ENCODE results near the gene TLK2.
"Not testable (repeated sequence)": the region's sequence is repeated elsewhere in the genome, so short reads cannot be mapped to it uniquely, and the experiment has no call there.

- TF ChIP-seq CTCF (IDR thresholded peaks at IDR 0.05): peak in 2 of 3 donors; percentile 43 to 66
- TF ChIP-seq POLR2AphosphoS5 (IDR thresholded peaks at IDR 0.05): not testable (repeated sequence)
These were observed 74.4 kb downstream of the TLK2 start for GRCh38 chr17:62552851-62553659.
